H1 (cell line): Measurements from ENCODE around the gene TLE3. TPM values are rescaled to one million over a fixed set of nuclear protein-coding genes. Genes with fewer than 3 reads are reported as not detected.

Experiments used
- ASH2L ChIP-seq: fragments of 200-600, 300-600 bp; sonication (generic); IDR thresholded peaks from one replicate; pipeline ENCODE4 v1.7.1; 2017; ENCODE audit warnings: low read length
- CBX5 ChIP-seq: fragments of 300-800, 300-1000 bp; sonication (generic); IDR thresholded peaks from 2 replicates; pipeline ENCODE4 v1.7.1; 2016; ENCODE audit warnings: antibody characterized with exemption, low read length, low read depth
- CHD2 ChIP-seq: IDR thresholded peaks from 2 replicates; pipeline ENCODE4 v1.6.1; 2012; ENCODE audit warnings: low read length, improper control_type of control experiment
- POU5F1 ChIP-seq: IDR thresholded peaks from 2 replicates; pipeline ENCODE4 v1.6.1; 2011; ENCODE audit warnings: low read depth, mild to moderate bottlenecking, low read length, moderate library complexity
- RBBP5 ChIP-seq: IDR thresholded peaks from 2 replicates; pipeline ENCODE4 v1.7.1; 2012; ENCODE audit warnings: low read depth, mild to moderate bottlenecking, inconsistent platforms, low read length, moderate library complexity, borderline replicate concordance
- RXRA ChIP-seq: IDR thresholded peaks from 2 replicates; pipeline ENCODE4 v1.6.1; 2011; ENCODE audit warnings: low read depth, mild to moderate bottlenecking, low read length, moderate library complexity; ENCODE audit not compliant: insufficient read depth
- SRF ChIP-seq: IDR thresholded peaks from 2 replicates; pipeline ENCODE4 v1.6.1; 2011; ENCODE audit warnings: mild to moderate bottlenecking, low read depth, low read length, moderate library complexity
- polyA plus RNA-seq, 7 experiments: library from polyadenylated mRNA; depleted of rRNA in 3 of 7; stranded (reverse) in 5 of 7; unstranded in 2 of 7; fragments of >200 nt in 5 of 7; fragments of 200-250 nt in 2 of 7; gene quantifications; 1 replicate in 5 of 7; 2 replicates in 1 of 7; 4 replicates in 1 of 7; pipeline versions ENCODE4 v1.2.1 to v1.2.3, GENCODE V29; 2011 to 2013; ENCODE audit warnings: missing spikeins in 2 of 7, mixed read lengths in 2 of 7
- total RNA-seq: library from RNA; stranded (reverse); fragmentation: NEBNext Ultra II Directional; extraction: Animal tissue kit (Norgen Biotek cat#: 25700); gene quantifications from 2 replicates; pipeline ENCODE4 v1.2.1, GENCODE V29; 2021

TLE3 gene
- total and polyA plus RNA-seq, 2 of the 8 experiments (the other 6 are each of a cell fraction or from before 2014, with no cell fraction given) = 25.1 to 61.2 TPM

DNA sequence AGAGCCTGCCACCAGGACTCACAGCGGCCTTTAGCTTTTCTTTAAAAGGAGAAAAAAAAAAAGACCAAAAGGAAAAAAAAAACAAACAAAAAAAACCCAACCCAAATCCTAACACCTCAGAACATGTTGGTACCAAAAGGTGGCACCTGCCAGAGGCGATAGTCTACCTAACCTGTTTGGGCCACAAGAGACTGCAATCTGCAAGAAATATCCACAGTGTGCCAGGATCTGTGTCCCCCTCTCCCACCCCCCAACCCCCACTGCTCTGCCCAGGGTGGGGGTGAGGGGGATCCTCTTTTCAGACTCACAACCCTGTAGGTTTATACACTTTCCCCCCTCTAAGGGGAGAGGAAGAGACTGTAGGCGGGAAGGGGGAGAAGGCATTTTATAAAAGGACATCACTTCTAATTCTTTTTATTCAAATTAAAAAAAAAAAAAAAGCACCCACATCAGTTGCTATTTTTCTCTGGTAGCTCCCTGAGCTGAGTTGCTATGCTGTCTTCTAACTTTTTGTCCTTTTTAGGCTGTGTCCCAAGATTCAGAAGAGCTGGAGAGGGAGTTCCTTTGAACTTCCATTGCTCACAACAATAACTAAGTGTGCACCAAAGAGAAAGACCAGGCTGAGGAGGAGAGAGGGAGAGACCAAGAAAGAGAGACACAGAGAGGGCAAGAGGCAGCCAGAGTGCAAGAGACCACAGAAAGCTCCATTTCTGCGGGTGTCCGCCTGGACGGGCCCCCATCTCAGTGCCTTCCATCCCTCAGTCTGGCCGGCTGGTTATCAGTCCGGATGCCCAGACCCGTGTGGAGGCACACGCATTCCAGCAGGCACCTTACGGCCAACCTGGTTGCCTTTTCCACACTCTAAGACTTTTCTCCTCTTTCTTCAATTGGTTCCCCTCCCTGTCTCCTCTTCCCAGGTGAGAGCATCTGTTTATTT is 48.9 kb downstream of the TLE3 start (continued):
- no peak for TF ChIP-seq RXRA
- TF ChIP-seq CBX5 = no peak
- TF ChIP-seq SRF = no peak
- TF ChIP-seq CHD2 = no peak
- no peak for TF ChIP-seq RBBP5
- TF ChIP-seq ASH2L = no peak
- TF ChIP-seq POU5F1 = no peak
